SW480 (cell line): ENCODE data around the gene VMO1.

ENCODE experiments used
- DNase-seq: peaks from one replicate; pipeline ENCODE4 v3.0.0-alpha.2; 2016; ENCODE audit warnings: low spot score

The VMO1 gene

GRCh38 chr17:4800462-4801196 is 14.5 kb upstream of the VMO1 start:
- no peak for DNase-seq

GRCh38 chr17:4796552-4796920 is 10.4 kb upstream of the VMO1 start:
- DNase-seq = peak; percentile 25

- DNase-seq = no peak
These were observed 9.0 kb upstream of the VMO1 start for GRCh38 chr17:4795168-4795567.

- no peak for DNase-seq
These were observed 4.5 kb upstream of the VMO1 start for GRCh38 chr17:4790705-4791088.

GRCh38 chr17:4789951-4790704 is 4.0 kb upstream of the VMO1 start:
- DNase-seq = peak; percentile 86

GRCh38 chr17:4789701-4789950 is 3.5 kb upstream of the VMO1 start:
- DNase-seq = no peak

- no peak for DNase-seq
These were observed 2.9 kb upstream of the VMO1 start, which contains the start of gene GLTPD2 for GRCh38 chr17:4788807-4789700. TSS of gene GLTPD2 (plus strand) at chr17:4788964. CDS start at chr17:4789012, 48 bp downstream.

GRCh38 chr17:4788159-4788806 is 2.1 kb upstream of the VMO1 start:
- no peak for DNase-seq

GRCh38 chr17:4786516-4786915 is 352 bp upstream of the VMO1 start:
- DNase-seq = no peak

GRCh38 chr17:4785311-4786105 is 656 bp downstream of the VMO1 start:
- DNase-seq = no peak

GRCh38 chr17:4782652-4783051 is 3.5 kb downstream of the VMO1 start:
- DNase-seq = no peak

GRCh38 chr17:4780325-4780955 is 5.7 kb downstream of the VMO1 start:
- no peak for DNase-seq

GRCh38 chr17:4777969-4778760 is 8.0 kb downstream of the VMO1 start:
- DNase-seq = no peak

GRCh38 chr17:4772235-4772613 is 13.9 kb downstream of the VMO1 start:
- no peak for DNase-seq

GRCh38 chr17:4771519-4772234 is 14.5 kb downstream of the VMO1 start, which contains the start of gene TM4SF5:
TSS of gene TM4SF5 (plus strand) at chr17:4771886. CDS start at chr17:4771923, 37 bp downstream.
- DNase-seq = peak; percentile 83

GRCh38 chr17:4769628-4770027 is 16.5 kb downstream of the VMO1 start:
- peak; percentile 55 for DNase-seq

- no peak for DNase-seq
These were observed 17.9 kb downstream of the VMO1 start for GRCh38 chr17:4768298-4768697.

GRCh38 chr17:4766723-4767122 is 19.4 kb downstream of the VMO1 start:
- DNase-seq = no peak

- DNase-seq = no peak
These were observed 20.0 kb downstream of the VMO1 start for GRCh38 chr17:4766201-4766600.
